HepG2 (cell line): ENCODE results near the gene NTSR2. TPM values are rescaled to one million over a fixed set of nuclear protein-coding genes. Genes with fewer than 3 reads are reported as not detected.

Source experiments
- CEBPZ ChIP-seq: IDR thresholded peaks from 2 replicates; pipeline ENCODE4 v1.6.1; 2012; ENCODE audit warnings: low read length, improper control_type of control experiment
- FOSL2 ChIP-seq: sonication (generic); formaldehyde crosslinking; IDR thresholded peaks from 2 replicates; pipeline ENCODE4 v1.4.0; 2020; ENCODE audit warnings: missing genetic modification reagents
- FOXA1 ChIP-seq, 2 experiments: fragments of 450-650 bp in 1 of 2; sonication (generic) in 1 of 2; formaldehyde crosslinking in 1 of 2; IDR thresholded peaks; 2 replicates each; pipeline versions ENCODE4 v1.4.0 to v1.6.1; 2016 to 2020; ENCODE audit warnings: missing genetic modification reagents in 1 of 2
- HES4 ChIP-seq: sonication (generic); formaldehyde crosslinking; IDR thresholded peaks from 2 replicates; pipeline ENCODE4 v1.9.0; 2021; ENCODE audit warnings: mild to moderate bottlenecking, missing genetic modification reagents, borderline replicate concordance
- HINFP ChIP-seq: sonication (generic); formaldehyde crosslinking; IDR thresholded peaks from 2 replicates; pipeline ENCODE4 v1.4.0; 2020; ENCODE audit warnings: low read depth, mild to moderate bottlenecking, missing genetic modification reagents
- HNF1A ChIP-seq, 2 experiments: sonication (generic) in 1 of 2; formaldehyde crosslinking in 1 of 2; IDR thresholded peaks; 2 replicates each; pipeline versions ENCODE4 v1.4.0 to v1.6.1; 2016 to 2020; ENCODE audit warnings: borderline replicate concordance in 1 of 2, low read depth in 1 of 2, mild to moderate bottlenecking in 1 of 2, missing genetic modification reagents in 1 of 2
- HNF4A ChIP-seq: sonication (generic); formaldehyde crosslinking; IDR thresholded peaks from 2 replicates; pipeline ENCODE4 v1.4.0; 2020; ENCODE audit warnings: missing genetic modification reagents
- POLR2G ChIP-seq: fragments of 200-400 bp; formaldehyde crosslinking; IDR thresholded peaks from 2 replicates; pipeline ENCODE4 v1.6.1; 2018; ENCODE audit warnings: mild to moderate bottlenecking, low read depth, low read length, moderate library complexity
- PRPF4 ChIP-seq: fragments of 200-400 bp; formaldehyde crosslinking; IDR thresholded peaks from 2 replicates; pipeline ENCODE4 v1.6.1; 2016; ENCODE audit warnings: low read length, low read depth; ENCODE audit not compliant: poor library complexity, severe bottlenecking
- SPEN ChIP-seq: sonication (generic); formaldehyde crosslinking; IDR thresholded peaks from 2 replicates; pipeline ENCODE4 v1.5.1; 2020; ENCODE audit warnings: low read depth, mild to moderate bottlenecking, missing genetic modification reagents
- U2AF1 ChIP-seq: fragments of 200-400 bp; formaldehyde crosslinking; optimal IDR thresholded peaks from 2 replicates; pipeline ENCODE3; 2017; ENCODE audit warnings: mild to moderate bottlenecking, low read depth, low read length
- ZBTB42 ChIP-seq: sonication (generic); formaldehyde crosslinking; IDR thresholded peaks from 2 replicates; pipeline ENCODE4 v1.5.0; 2020; ENCODE audit warnings: mild to moderate bottlenecking, missing genetic modification reagents
- ZNF24 ChIP-seq: fragments of 450-650 bp; IDR thresholded peaks from 2 replicates; pipeline ENCODE4 v1.6.1; 2017; ENCODE audit warnings: antibody characterized with exemption, mild to moderate bottlenecking
- polyA plus RNA-seq, 8 experiments: library from polyadenylated mRNA; depleted of rRNA in 3 of 8; stranded (reverse) in 7 of 8; unstranded in 1 of 8; fragments of >200 nt; fragmentation: Illumina TruSeq in 4 of 8; extraction: Trizol in 4 of 8; gene quantifications; 2 replicates each; pipeline versions ENCODE4 v1.2.1 to v1.2.3, GENCODE V29; 2011 to 2016; ENCODE audit warnings: low read depth in 4 of 8, missing spikeins in 1 of 8, mixed read lengths in 1 of 8; ENCODE audit not compliant: insufficient read depth in 1 of 8
- total RNA-seq, 5 experiments: library from RNA; depleted of rRNA; stranded (reverse); fragments of >200 nt; fragmentation: Illumina TruSeq; extraction: Trizol; gene quantifications; 2 replicates each; pipeline ENCODE4 v1.2.3, GENCODE V29; 2016; ENCODE audit warnings: low read depth in 1 of 5
- TF ChIP-seq, protein P1 (sequence below): sonication (generic); formaldehyde crosslinking; IDR thresholded peaks from 2 replicates; pipeline ENCODE4 v1.4.0; 2020; ENCODE audit warnings: missing genetic modification reagents

NTSR2 gene
- total and polyA plus RNA-seq, 2 of the 13 experiments (the other 11 are each of a cell fraction or from before 2014, with no cell fraction given): not detected

DNA sequence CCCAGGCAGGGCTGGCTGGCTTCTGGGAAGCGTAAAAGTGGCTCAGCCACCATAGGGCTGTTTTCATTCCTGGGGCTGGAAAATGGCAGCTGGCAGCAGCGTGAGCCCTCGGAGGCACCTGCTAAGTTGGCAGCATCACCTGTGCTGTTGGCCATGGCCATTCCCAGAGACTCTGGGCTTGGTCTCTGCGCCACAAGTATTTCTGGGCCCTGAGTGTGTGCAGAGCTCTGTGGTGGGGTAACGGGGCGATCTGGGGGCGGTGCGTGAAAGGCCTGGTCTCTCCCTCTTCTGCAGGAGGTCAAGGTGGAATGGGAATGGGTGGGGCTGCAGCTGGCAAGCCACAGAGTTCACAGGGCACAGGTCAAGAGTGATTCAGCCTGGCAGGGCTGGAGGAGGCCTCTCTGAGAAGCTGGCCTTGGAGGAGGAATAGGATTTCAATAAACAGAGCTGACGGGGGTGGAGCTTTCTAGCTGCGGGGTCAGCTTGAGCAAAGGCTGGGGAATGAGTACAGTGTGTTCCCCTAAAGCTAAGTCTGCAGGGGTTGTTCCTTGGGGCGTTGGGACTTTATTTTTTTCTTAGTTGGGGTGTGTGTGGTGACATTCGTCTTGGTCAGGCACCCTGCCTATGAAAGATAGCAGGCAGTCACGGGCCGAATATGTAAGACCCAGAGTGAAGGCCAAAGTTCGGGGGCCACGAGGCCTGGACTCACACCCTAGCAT, 10.3 kb upstream of the NTSR2 start (continued):
- TF ChIP-seq HNF1A (IDR thresholded peaks at IDR 0.05; ENCODE audit: low read depth) (0 out of 2 replicates have a peak, but pooled peaks have one; percentile 43), HNF1A (CRISPR knock-in tag; IDR thresholded peaks at IDR 0.05; ENCODE audit: borderline replicate concordance) (peak; percentile 42; the same call in 1 of the 2 replicates), HNF4A (peak; percentile 49; the same call in 1 of the 2 replicates), HES4 (CRISPR knock-in tag) (no peak), POLR2G (no peak), FOXA1 (IDR thresholded peaks at IDR 0.05) (no peak), FOXA1 (CRISPR knock-in tag; IDR thresholded peaks at IDR 0.05) (0 out of 2 replicates have a peak, but pooled peaks have one; percentile 7), SPEN (CRISPR knock-in tag) (peak; percentile 31; the same call in 1 of the 2 replicates), ZBTB42 (CRISPR knock-in tag) (no peak), ZNF24 (no peak), CEBPZ (no peak), U2AF1 (no peak), FOSL2 (CRISPR knock-in tag) (peak; percentile 92), PRPF4 (no peak), HINFP (CRISPR knock-in tag) (no peak)
- TF ChIP-seq, protein P1, sequence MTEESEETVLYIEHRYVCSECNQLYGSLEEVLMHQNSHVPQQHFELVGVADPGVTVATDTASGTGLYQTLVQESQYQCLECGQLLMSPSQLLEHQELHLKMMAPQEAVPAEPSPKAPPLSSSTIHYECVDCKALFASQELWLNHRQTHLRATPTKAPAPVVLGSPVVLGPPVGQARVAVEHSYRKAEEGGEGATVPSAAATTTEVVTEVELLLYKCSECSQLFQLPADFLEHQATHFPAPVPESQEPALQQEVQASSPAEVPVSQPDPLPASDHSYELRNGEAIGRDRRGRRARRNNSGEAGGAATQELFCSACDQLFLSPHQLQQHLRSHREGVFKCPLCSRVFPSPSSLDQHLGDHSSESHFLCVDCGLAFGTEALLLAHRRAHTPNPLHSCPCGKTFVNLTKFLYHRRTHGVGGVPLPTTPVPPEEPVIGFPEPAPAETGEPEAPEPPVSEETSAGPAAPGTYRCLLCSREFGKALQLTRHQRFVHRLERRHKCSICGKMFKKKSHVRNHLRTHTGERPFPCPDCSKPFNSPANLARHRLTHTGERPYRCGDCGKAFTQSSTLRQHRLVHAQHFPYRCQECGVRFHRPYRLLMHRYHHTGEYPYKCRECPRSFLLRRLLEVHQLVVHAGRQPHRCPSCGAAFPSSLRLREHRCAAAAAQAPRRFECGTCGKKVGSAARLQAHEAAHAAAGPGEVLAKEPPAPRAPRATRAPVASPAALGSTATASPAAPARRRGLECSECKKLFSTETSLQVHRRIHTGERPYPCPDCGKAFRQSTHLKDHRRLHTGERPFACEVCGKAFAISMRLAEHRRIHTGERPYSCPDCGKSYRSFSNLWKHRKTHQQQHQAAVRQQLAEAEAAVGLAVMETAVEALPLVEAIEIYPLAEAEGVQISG (CRISPR knock-in tag): peak; percentile 23; the same call in 1 of the 2 replicates
